ENCODE measurements around the gene SOX6.
"Not testable (repeated sequence)": the region's sequence is repeated elsewhere in the genome, so short reads cannot be mapped to it uniquely, and the experiment has no call there.

Gene SOX6

DNA sequence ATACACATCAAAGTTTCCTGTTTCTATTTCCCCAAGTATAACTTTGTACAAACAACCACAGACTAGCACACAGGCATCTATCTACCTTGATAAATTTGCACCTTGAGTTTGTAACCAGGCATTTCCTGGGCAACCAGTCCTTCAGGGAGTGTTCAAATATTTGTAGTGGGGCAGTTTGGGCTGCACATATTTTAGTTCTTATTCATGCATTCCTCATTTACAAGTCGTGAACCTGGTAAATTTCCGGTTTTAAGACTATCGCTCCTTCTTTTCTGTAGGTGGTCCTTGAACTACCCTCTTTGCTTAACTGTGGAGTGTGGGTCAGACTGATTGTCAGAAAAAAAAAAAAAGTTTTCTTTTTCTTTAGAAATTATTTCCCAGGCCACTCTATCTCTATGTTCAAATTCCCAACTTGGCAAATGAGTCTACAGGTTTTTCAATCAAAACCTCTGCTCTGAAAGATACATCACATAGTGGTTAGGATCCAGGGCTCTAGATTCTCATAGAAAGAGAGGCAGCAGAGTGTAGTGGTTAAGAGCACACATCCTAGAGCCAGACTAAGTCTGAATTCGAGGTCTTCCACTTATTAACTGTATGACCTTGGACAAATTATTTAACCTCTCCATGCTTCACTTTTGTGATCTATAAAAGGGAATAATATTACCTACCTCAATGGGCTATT, 201.5 kb downstream of the SOX6 start:
- no peak for DNase-seq

DNA sequence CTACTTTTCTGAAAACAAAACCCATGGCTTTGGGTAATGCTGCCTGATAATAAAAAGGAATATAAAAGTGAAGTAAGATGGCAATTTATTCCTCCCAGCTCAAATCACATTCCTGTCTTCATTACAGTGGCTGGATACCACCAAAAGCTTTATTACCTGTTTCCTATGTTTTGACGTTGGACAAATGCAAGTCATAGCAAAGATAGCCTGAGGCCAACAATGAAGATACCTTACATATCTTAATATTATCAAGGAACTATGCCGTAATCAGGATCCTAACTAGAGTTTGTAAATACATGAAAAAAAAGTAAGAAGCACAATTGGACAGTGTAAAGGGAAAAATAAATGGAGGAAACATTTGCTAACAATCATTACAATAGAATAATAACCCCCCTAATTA, 202.4 kb downstream of the SOX6 start:
- DNase-seq = no peak

DNA sequence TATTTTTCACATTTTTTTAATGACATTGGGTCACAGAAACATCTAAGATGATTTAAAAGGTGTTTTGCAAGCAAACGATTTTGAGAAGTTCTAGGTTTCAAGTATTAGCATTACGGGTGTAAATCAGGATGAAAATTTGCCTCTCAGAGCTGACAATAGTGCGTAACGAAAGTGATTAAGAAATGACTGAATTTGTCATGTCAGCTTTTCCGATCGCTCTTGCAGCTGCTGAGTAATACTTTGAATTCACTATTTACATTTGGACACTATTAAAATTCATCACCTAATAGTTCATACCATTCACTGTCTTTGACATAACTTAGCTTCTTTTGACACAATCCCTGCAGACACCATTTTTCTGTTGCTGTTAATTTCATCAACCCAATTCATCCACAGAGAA, 205.2 kb downstream of the SOX6 start:
- no peak for DNase-seq

DNA sequence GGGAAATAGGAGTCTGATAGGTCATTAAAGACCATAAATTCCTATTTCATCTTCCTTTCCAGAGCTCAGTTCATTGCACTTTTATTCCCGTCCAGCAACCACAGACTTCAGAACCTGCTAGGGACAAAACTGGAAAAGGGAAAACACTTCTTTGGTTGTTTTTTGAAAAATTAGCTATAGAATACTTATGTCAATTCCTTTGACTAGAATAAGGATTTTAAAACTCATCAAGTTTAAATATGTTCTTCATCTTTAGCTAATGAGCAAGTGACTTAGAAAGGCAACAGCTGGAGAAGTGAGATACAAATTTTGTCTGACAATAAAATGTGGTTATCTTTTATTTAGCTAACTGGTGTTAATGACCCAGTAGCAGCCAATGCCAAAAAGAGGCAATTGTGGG, 206.9 kb downstream of the SOX6 start:
- DNase-seq = no peak

DNA sequence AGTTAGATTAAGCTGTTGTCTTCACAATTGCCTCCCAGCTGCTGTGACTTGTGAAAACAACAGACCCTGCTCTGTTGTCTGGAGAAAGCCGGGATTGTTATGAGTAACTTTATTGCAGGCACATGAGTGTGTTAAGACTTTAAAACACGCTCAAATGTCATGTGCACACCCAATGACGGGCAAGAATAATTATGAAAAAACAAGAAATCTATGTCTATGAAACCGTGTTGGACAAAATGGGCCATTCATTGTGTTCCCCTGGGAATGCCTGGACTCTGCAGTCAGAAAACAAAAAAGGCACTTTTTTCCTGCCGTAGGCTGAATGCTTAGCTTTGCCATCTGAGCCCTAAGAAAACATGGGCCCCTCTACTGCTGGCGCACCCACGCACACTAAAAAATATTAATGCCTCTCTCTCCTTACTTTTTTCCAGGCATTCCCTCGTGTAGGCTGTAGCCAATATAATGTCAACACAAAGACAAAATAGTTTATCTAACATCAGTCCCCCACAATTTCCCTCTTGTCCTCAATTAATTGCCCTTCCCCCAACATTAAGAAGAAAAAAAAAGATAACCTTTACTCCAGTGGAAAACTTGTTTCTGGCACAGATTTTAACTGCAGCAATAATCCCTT, 207.9 kb downstream of the SOX6 start:
- peak in 10 of 56 donors; percentile 2 to 33 (median 6) for DNase-seq

DNA sequence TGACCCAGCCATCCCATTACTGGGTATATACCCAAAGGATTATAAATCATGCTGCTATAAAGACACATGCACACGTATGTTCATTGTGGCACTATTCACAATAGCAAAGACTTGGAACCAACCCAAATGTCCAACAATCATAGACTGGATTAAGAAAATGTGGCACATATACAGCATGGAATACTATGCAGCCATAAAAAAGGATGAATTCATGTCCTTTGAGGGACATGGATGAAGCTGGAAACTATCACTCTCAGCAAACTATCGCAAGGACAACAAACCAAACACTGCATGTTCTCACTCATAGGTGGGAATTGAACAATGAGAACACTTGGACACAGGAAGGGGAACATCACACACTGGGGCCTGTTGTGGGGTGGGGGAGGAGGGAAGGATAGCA, 209.4 kb downstream of the SOX6 start:
- not testable (repeated sequence) for DNase-seq

DNA sequence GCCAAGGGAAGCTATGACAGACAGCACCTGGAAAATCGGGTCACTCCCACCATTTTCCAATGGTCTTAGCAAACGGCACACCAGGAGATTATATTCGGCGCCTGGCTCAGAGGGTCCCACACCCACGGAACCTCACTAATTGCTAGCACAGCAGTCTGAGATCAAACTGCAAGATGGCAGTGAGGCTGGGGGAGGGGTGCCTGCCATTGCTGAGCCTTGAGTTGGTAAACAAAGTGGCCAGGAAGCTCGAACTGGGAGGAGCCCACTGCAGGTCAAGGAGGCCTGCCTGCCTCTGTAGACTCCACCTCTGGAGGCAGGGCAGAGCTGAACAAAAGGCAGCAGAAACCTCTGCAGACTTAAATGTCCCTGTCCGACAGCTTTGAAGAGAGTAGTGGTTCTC, 214.7 kb downstream of the SOX6 start:
- not testable (repeated sequence) for DNase-seq

DNA sequence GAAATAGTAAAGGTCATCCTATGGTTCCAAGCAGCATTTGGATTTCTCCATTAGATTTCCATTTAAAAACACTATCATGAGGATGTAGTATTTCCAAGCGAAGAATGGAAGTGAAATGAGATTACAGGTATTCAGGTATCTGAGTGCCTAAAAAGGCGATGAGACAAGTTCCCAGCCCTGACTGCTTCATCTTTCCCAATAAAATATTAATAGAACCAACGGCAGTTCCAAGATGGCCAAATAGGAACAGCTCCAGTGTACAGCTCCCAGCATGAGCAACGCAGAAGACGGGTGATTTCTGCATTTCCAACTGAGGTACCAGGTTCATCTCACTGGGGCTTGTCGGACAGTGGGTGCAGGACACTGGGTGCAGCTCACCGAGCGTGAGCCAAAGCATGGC, 215.2 kb downstream of the SOX6 start:
- DNase-seq = not testable (repeated sequence)

DNA sequence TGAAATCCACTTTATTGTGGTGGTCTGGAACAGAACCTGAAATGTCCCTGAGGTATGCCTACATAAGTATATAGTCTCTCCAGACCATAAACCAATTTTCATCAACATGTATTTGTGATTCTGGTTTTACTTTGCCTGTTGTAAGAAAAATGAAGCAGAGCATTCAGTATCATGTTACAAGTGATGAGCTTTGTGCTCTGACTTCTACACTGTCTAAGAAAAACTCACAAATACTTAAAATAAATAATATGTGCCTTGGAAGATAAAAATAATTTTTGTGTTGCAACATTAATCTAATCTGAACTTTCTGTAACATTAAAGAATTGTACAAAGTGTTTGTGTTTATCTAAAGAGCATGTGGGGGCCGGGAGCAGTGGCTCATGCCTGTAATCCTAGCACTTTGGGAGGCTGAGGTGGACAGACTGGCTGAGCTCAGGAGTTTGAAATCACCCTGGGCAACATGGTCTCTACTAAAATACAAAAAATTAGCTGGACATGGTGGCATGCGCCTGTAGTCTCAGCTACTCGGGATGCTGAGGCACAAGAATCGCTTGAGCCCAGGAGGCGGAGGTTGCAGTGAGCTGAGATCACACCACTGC, 219.5 kb downstream of the SOX6 start:
- DNase-seq = no peak

DNA sequence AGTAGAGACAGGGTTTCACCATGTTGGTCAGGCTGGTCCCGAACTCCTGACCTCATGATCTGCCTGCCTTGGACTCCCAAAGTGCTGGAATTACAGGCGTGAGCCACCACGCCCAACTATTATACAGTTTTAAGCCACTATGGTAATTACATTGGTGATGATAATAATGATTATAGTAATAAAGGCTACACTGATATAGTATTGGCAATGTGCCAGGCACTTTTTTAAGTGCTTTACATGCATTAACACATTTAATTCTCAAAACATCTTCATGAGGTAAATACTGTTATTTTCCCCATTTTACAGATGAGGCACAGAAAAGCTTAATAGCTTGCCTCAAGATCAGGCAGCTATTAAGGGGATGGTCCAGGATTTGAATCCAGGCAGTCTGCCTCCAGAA, 222.5 kb downstream of the SOX6 start:
- no peak for DNase-seq

DNA sequence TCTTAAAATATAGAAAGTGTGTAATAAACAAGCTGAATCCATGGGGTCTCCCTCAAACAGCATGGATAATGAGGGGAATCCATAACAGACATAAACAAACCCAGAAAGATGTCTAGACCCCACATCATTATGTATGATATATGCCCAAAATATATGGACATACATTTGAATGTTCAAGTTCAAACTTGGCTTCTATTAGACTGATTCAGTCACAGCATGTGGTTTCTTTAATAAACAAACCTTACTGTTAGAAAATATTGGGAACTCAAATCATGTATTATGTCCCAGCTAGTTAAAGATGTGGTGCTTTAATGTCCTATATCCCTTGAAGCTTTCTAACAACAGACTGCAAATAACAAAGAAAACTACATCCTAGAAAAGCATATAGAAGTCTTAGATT, 228.6 kb downstream of the SOX6 start:
- DNase-seq = no peak

DNA sequence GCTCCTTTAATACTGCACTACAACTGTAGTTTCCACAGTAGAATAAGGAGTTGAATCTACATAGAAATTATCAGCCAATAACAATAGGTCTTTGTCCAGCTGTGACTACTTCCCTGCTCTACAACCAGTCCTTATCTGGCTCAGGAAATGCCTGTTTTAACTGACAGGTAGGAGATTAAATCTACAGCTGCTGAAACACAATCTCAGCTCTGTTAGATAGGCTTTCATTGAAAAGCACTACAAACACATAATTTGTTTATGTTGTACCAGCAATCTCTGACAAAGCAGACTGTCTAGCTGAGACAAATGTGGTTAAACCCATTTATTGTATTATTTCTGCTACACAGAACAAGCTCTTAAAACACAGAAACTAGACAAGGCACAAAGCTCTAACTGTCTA, 230.0 kb downstream of the SOX6 start:
- no peak for DNase-seq

DNA sequence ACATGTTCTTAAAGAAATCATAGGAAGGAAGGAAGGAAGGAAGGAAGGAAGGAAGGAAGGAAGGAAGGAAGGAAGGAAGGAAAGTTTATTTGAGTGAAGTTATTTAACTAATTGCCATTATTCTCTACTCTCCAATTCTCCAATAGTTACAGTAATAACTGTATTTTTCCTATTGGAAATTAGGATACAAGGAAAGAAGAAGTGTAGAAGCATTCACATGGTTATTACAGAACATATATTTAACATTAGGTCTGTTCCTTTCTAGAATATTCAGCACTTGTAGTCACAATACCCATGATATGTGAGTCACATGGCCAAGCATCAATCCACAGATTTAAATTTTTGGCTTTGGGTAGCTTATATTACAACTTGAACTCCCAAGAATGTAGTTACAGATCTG, 230.6 kb downstream of the SOX6 start:
- DNase-seq = no peak

DNA sequence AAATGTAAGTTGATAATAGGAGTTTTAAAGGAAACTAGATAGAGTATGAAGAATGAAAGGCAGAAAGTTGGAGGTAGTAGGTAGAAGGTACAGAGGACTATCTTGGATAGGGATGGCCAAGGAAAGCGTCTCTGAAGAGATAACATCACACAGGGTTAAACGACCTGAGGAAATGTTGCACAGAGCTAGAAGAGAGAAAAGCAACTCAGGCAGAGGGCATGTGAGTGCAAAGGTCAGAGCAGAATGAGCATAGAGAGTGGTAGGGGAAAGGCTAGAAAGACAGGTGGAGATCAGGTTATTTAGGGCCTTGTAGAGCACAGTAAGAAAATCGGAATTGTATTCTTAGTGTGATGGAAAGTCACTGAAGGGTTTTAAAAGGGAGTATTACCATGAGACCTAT, 232.0 kb downstream of the SOX6 start:
- DNase-seq = no peak

DNA sequence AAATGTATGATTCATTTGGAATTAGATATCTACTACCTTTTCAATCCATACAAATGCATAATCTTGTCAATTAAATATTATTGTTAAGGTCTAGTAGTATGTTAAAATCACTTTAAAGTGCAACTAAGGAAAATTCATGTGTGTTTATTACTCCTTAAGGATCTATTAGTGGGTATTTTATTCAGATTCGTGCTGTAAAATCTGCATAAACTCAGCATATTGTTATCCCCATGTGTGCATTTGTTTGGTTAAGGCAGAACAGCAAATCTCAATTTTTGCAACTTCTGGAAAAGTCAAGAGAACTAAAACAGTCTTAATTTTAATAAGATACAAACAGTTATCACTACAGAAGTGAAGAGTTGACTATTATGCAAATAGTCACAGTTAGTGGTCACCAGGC, 234.5 kb downstream of the SOX6 start:
- no peak for DNase-seq

DNA sequence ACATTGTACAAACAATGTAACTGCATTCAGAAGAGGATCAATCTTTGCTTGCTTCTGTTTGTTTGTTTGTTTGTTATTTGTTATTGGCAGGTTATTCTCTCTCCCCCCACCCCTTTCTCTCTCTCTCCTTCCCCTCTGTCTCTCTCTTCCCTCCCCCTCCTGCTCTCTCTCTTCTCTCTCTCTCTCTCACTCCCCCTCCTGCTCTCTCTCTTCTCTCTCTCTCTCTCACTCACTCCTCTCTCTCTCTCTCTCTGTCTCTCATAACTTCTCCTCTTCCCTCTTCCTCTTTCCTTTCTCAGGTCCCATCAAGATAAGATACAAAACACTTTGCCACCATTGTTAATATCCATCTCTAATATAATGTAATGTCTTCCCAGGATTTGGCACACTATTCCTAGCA, 236.3 kb downstream of the SOX6 start:
- no peak for DNase-seq

DNA sequence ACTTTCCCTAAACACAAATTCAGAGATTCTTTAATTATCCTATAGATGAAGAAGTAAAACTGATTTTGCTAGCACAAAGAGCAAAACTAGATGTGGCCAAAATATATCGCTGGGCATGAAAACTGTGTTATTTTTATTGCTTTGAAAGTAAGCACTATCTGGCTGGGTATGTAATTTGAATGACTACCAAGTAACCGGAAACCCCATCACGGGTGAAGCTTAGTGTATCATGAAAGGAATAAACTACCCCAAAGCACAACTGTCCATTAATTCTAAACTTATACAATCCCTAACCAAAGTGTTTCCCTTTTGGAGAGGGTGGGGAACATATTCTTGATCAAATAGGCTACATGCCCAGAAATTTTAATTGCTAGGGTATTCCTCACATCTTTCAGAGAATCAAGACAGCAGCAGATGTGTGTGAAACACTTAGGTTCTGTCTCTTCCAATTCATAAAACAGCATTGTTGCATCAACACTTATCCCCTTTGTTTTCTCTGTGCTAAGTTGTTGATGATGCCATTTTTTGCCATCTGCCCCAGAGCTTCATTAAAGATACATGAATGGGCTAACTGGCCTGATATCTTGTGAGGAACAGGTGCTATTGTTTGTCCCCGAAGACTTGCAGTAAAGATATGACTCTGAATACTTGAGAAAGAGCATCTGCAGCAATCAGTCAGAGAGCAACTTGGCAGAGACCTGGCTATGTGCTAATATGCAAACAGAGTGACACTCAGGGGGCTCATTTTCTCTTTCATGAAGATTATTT, 238.2 kb downstream of the SOX6 start:
- DNase-seq = no peak

DNA sequence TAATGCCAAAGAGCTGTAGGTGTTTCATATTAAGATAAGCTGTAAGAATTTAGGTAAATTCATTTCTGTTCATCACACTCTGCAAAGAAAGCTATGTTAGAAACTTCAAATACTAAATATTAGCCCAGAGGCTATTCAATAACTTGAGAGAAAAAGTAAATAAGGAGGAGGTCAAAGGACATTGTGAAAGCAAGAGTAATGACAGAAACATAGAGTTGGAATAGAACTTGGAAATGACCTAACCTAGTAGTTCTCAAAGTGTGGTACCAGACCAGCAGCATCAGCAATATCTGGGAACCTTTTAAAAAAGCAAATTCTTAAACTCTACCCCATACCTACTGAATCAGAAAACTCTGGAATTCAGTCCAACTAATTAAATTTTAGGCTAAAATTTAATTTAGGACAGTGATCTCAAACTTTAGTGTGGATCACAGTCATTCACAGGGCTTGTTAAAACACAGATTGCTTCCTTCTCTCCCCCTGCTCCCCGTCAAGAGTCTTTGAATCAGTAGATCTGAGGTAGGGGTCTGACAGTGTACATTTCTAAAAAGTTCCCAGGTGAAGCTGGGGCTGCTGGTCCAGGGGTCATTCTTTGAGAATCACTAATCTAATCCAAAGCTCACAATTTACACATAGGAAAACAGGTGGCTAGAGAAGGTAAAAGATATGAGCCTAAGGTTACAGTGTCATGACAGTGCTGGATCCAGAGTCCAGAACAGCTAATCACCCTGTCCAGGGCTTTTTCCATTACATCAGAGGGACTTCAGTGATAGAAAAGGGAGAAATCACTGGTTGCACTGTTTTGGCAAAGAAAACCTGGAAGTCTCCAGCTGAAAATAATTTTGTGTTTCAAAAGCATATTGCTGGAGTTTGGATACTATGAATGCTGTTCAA, 241.1 kb downstream of the SOX6 start:
- no peak for DNase-seq

DNA sequence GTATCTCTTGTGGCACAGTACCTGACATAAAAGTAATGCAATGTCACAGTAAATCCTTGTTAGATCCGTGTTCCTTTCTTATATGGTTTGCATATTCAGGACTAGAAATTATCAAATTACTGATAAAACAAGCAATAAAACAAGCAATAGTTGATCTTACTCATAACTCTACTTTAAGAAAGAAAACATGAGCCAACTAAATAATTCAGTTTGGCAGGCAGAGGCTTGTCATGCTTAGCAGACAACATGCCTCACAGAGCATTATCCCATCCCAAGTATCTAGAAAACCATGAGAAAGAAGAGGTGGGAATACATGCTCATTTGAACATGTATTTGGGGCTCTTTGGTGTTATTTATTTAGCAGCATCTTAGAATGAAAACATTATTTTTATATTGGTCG, 241.9 kb downstream of the SOX6 start:
- DNase-seq = no peak

DNA sequence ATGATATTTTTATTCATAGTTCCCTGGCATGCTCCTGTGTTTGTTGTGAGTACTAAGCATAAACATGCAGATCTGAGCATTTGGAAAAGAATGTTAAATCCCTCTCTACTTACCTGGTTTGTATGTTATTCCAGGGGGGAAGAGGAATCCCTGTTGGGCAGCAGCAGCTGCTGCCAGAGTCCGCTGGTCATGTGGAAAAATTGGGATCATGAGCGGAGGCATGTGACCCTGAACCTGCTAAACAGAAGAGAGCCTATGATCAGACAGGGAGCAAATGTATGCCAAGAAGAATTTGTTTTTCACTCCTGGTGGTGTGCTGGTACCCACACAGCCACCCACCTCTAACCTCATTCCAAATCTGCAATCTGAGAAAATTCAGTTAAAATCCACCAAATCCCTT, 244.7 kb downstream of the SOX6 start:
- DNase-seq = peak in 6 of 56 donors; percentile 2 to 24 (median 6)

DNA sequence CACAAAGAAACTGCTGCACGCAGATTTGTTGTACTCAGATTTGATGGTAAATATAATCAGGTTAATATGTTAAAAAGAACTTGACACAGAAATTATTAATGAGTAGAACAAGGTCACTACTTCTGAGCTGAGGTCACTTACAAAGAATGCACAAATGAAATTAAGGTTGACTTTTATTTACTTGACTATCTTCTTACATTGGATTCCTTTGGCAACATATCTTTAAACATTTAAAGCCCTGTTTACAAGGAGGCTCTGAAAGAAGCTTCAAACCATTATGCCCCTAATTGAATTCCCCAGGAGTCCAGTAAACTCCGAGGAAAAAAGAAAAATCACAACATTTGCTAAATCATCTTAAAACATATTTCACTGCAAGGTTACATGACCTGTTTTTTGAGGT, 245.5 kb downstream of the SOX6 start:
- no peak for DNase-seq

All from nucleus accumbens (tissue), 56 donors.